Activated gamma-delta T cell treated with anti-CD3 and anti-CD28 coated beads, Interleukin-2, amount 50 U/mL, for 16 hours (primary cell): ENCODE data around the gene PPIL4.
"Not testable (repeated sequence)": the region's sequence is repeated elsewhere in the genome, so short reads cannot be mapped to it uniquely, and the experiment has no call there.

ENCODE experiments used
- DNase-seq: peaks from one replicate; pipeline ENCODE4 v3.0.0-alpha.2; 2020; ENCODE audit warnings: low read depth

PPIL4 gene

GRCh38 chr6:149483849-149484655 lies 61.8 kb downstream of the PPIL4 start:
- no peak for DNase-seq

- DNase-seq = no peak
Observed at GRCh38 chr6:149483334-149483725, 62.5 kb downstream of the PPIL4 start.

- DNase-seq = no peak
Observed at GRCh38 chr6:149482545-149483333, 63.1 kb downstream of the PPIL4 start.

- no peak for DNase-seq
Observed at GRCh38 chr6:149480502-149481280, 65.2 kb downstream of the PPIL4 start.

GRCh38 chr6:149478631-149479314 lies 67.1 kb downstream of the PPIL4 start:
- no peak for DNase-seq

- no peak for DNase-seq
Observed at GRCh38 chr6:149477544-149477943, 68.3 kb downstream of the PPIL4 start.

- DNase-seq = no peak
Observed at GRCh38 chr6:149476789-149477455, 68.9 kb downstream of the PPIL4 start.

GRCh38 chr6:149474108-149474935 lies 71.5 kb downstream of the PPIL4 start:
- DNase-seq = no peak

- DNase-seq = no peak
Observed at GRCh38 chr6:149473080-149474052, 72.5 kb downstream of the PPIL4 start.

GRCh38 chr6:149472241-149472640 lies 73.6 kb downstream of the PPIL4 start:
- no peak for DNase-seq

- DNase-seq = no peak
Observed at GRCh38 chr6:149471801-149472200, 74.0 kb downstream of the PPIL4 start.

GRCh38 chr6:149470948-149471347 lies 74.9 kb downstream of the PPIL4 start:
- no peak for DNase-seq

GRCh38 chr6:149468179-149468578 lies 77.7 kb downstream of the PPIL4 start:
- no peak for DNase-seq

- no peak for DNase-seq
Observed at GRCh38 chr6:149467265-149467664, 78.6 kb downstream of the PPIL4 start.

- DNase-seq = no peak
Observed at GRCh38 chr6:149464411-149464810, 81.4 kb downstream of the PPIL4 start.

- DNase-seq = no peak
Observed at GRCh38 chr6:149463781-149464180, 82.1 kb downstream of the PPIL4 start.

GRCh38 chr6:149462712-149463111 lies 83.1 kb downstream of the PPIL4 start:
- not testable (repeated sequence) for DNase-seq

- no peak for DNase-seq
Observed at GRCh38 chr6:149461670-149462069, 84.2 kb downstream of the PPIL4 start.

- DNase-seq = not testable (repeated sequence)
Observed at GRCh38 chr6:149460249-149460648, 85.6 kb downstream of the PPIL4 start.
